GM12875 (cell line): ENCODE results near the gene HAPSTR1.

Experiments used
- H3K4me3 ChIP-seq: one replicate; pipeline ENCODE4 v1.5.1; 2011; ENCODE audit warnings: low read depth, low read length, control low read depth
- CTCF ChIP-seq: IDR thresholded peaks from 2 replicates; pipeline ENCODE4 v1.5.1; 2011; ENCODE audit warnings: low read depth, mild to moderate bottlenecking, control low read depth, inconsistent platforms, low read length, moderate library complexity, borderline replicate concordance; ENCODE audit not compliant: insufficient read depth

Gene HAPSTR1

GRCh38 chr16:9114842-9115241 lies 23.4 kb downstream of the HAPSTR1 start:
- TF ChIP-seq CTCF, result no peak
- no peak overlapping the region for H3K4me3 ChIP-seq

GRCh38 chr16:9115277-9115676 lies 23.8 kb downstream of the HAPSTR1 start:
- no peak overlapping the region for H3K4me3 ChIP-seq
- TF ChIP-seq CTCF, result no peak

GRCh38 chr16:9116141-9116540 lies 24.7 kb downstream of the HAPSTR1 start:
- TF ChIP-seq CTCF, result no peak

GRCh38 chr16:9118170-9118569 lies 26.7 kb downstream of the HAPSTR1 start:
- H3K4me3 ChIP-seq, result no peak overlapping the region
- TF ChIP-seq CTCF, result no peak

More at GRCh38 chr16:9116141-9116540, 24.7 kb downstream of the HAPSTR1 start:
- H3K4me3 ChIP-seq, result no peak overlapping the region

GRCh38 chr16:9119795-9120194 lies 28.4 kb downstream of the HAPSTR1 start:
- H3K4me3 ChIP-seq, result no peak overlapping the region
- no peak for TF ChIP-seq CTCF

GRCh38 chr16:9122342-9122741 lies 30.9 kb downstream of the HAPSTR1 start:
- TF ChIP-seq CTCF, result no peak
- no peak overlapping the region for H3K4me3 ChIP-seq

GRCh38 chr16:9122969-9123368 lies 31.5 kb downstream of the HAPSTR1 start:
- H3K4me3 ChIP-seq, result no peak overlapping the region
- no peak for TF ChIP-seq CTCF
